PC-9 (cell line): ENCODE measurements around the gene ITIH3. TPM values are rescaled to one million over a fixed set of nuclear protein-coding genes. Genes with fewer than 3 reads are reported as not detected.

Experiments used
- BruUV-seq: library from RNA; stranded (reverse); fragments of 400-500 nt; replicated peaks from 2 replicates; lab custom pipeline; 2021; lab: Mats Ljungman, UMichigan
- CTCF ChIA-PET: fragments of 300-600 bp; sonication (Branson Sonifier 250); formaldehyde crosslinking; loops from one replicate; lab custom pipeline; 2022; ENCODE audit warnings: antibody characterized with exemption; lab: Charles Lee
- POLR2A ChIA-PET: fragments of 300-600 bp; sonication (Branson Sonifier 250); formaldehyde crosslinking; loops from one replicate; lab custom pipeline; 2022; ENCODE audit warnings: antibody characterized with exemption; ENCODE audit not compliant: unreplicated experiment; lab: Charles Lee
- DNase-seq, 2 experiments: peaks; one replicate each; pipeline versions ENCODE4 v3.0.0 to v3.0.0-alpha.2; 2015 to 2022; ENCODE audit warnings: mixed read lengths in 1 of 2
- H2AFZ ChIP-seq: fragments of 200-600 bp; sonication (generic); 2 replicates; pipeline ENCODE4 v1.8.1; 2017; ENCODE audit warnings: antibody characterized with exemption
- H3F3A ChIP-seq: fragments of 200-600 bp; sonication (generic); 2 replicates; pipeline ENCODE4 v1.8.1; 2017; ENCODE audit warnings: antibody characterized with exemption, mild to moderate bottlenecking, low read depth; ENCODE audit not compliant: insufficient read depth
- H3K27ac ChIP-seq: fragments of 200-600 bp; sonication (generic); 2 replicates; pipeline ENCODE4 v1.6.1; 2016; ENCODE audit warnings: mixed run types
- H3K27me3 ChIP-seq: fragments of 200-600 bp; sonication (generic); 2 replicates; pipeline ENCODE4 v1.6.1; 2016; ENCODE audit warnings: low read depth, mixed run types; ENCODE audit not compliant: insufficient read depth
- H3K36me3 ChIP-seq: fragments of 200-600 bp; sonication (generic); 2 replicates; pipeline ENCODE4 v1.6.1; 2016; ENCODE audit warnings: low read depth, mixed run types
- H3K4me1 ChIP-seq: fragments of 200-600 bp; sonication (generic); replicated peaks from 2 replicates; pipeline ENCODE4 v1.6.1; 2016; ENCODE audit warnings: mixed run types; ENCODE audit not compliant: insufficient read depth
- H3K4me2 ChIP-seq: fragments of 200-600 bp; sonication (generic); 2 replicates; pipeline ENCODE4 v1.6.1; 2017; ENCODE audit warnings: mixed run types
- H3K4me3 ChIP-seq: fragments of 200-600 bp; sonication (generic); 2 replicates; pipeline ENCODE4 v1.6.1; 2016; ENCODE audit warnings: mixed run types
- H3K79me2 ChIP-seq: fragments of 200-600 bp; sonication (generic); 2 replicates; pipeline ENCODE4 v1.6.1; 2017; ENCODE audit warnings: low read depth, mixed run types
- H3K9me2 ChIP-seq: fragments of 200-600 bp; sonication (generic); 2 replicates; pipeline ENCODE4 v1.8.1; 2017; ENCODE audit warnings: mild to moderate bottlenecking; ENCODE audit not compliant: insufficient read depth
- H3K9me3 ChIP-seq: fragments of 200-600 bp; sonication (generic); 2 replicates; pipeline ENCODE4 v1.8.1; 2016; ENCODE audit warnings: low read depth; ENCODE audit not compliant: insufficient read depth
- H4K20me1 ChIP-seq: fragments of 200-600 bp; sonication (generic); 2 replicates; pipeline ENCODE4 v1.8.1; 2017; ENCODE audit not compliant: insufficient read depth
- CTCF ChIP-seq: fragments of 200-600 bp; sonication (generic); conservative IDR thresholded peaks from 2 replicates; pipeline ENCODE4 v1.6.1; 2017; ENCODE audit warnings: mixed run types, antibody characterized with exemption, mild to moderate bottlenecking, moderate library complexity
- EZH2 ChIP-seq: fragments of 200-600 bp; sonication (generic); IDR thresholded peaks from 2 replicates; pipeline ENCODE4 v1.8.0; 2017; ENCODE audit warnings: antibody characterized with exemption, low read depth
- intact Hi-C: fragments of 100-400 bp; cut with micrococcal nuclease; formaldehyde crosslinking; loops from one replicate; pipeline ENCODE4 v1.10.0; 2022; ENCODE audit not compliant: unreplicated experiment
- total RNA-seq: library from RNA; stranded (reverse); gene quantifications from 2 replicates; pipeline ENCODE4 v1.2.3, GENCODE V29; 2021

The ITIH3 gene
- total RNA-seq, 1 experiment from 2014 or later = not detected

GRCh38 chr3:52836986-52837385 is 42.4 kb downstream of the ITIH3 start:
- no peaks in the 10 kb centered on the region for H3K27me3 ChIP-seq
- no peak overlapping the region for H2AFZ ChIP-seq
- H3K36me3 ChIP-seq = no peaks in the 10 kb centered on the region
- no peak overlapping the region for H3K4me3 ChIP-seq
- H3K9me2 ChIP-seq = no peaks in the 10 kb centered on the region
- TF ChIP-seq EZH2 (no peak), CTCF (no peak)
- ChIA-PET POLR2A (no interaction called here), CTCF (no interaction called here)
- intact Hi-C loops = no loop called here
- no peak overlapping the region for H3K4me2 ChIP-seq
- H4K20me1 ChIP-seq = peaks cover under 1% of the 10 kb centered on the region; the same call in 1 of the 2 replicates
- no peaks in the 10 kb centered on the region for H3K79me2 ChIP-seq
- BruUV-seq = no TSS peak
- H3K4me1 ChIP-seq = peaks cover 1% of the 10 kb centered on the region; the same call in 1 of the 2 replicates
- H3K27ac ChIP-seq = no peak overlapping the region
- no peak for DNase-seq
- 0 out of 2 replicates have a peak, but pooled peaks cover under 1% of the 10 kb centered on the region for H3F3A ChIP-seq
- no peaks in the 10 kb centered on the region for H3K9me3 ChIP-seq

GRCh38 chr3:52838561-52839267 is 44.1 kb downstream of the ITIH3 start:
- intact Hi-C loops = no loop called here
- TF ChIP-seq CTCF (no peak), EZH2 (no peak)
- H3K9me3 ChIP-seq = no peaks in the 10 kb centered on the region
- H3F3A ChIP-seq = no peaks in the 10 kb centered on the region
- H3K36me3 ChIP-seq = no peaks in the 10 kb centered on the region
- no peak overlapping the region for H2AFZ ChIP-seq
- CTCF ChIA-PET = no interaction called here
- H3K79me2 ChIP-seq = no peaks in the 10 kb centered on the region
- no peak overlapping the region for H3K4me3 ChIP-seq
- H3K4me2 ChIP-seq = no peak overlapping the region
- no peak overlapping the region for H3K27ac ChIP-seq
- no peaks in the 10 kb centered on the region for H3K4me1 ChIP-seq
- POLR2A ChIA-PET = no interaction called here
- BruUV-seq = no TSS peak
- no peaks in the 10 kb centered on the region for H3K9me2 ChIP-seq
- no peaks in the 10 kb centered on the region for H3K27me3 ChIP-seq
- DNase-seq = no peak
- H4K20me1 ChIP-seq = no peaks in the 10 kb centered on the region

DNA sequence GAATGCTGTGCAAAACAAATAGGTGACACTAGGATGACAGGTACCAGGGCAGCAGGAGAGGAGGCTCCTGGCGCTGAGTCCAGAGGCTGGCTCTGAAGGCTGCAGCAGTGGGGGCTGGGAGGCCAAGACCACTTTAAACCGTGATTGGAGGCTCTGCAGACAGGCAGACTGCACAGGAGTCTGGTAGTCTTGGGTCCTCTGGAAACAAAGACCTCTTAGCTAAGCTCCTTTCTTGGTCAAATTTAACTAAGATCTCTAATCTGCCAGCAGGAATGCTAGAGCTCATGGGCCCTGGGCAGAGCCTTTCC is 44.6 kb downstream of the ITIH3 start:
- CTCF ChIA-PET = no interaction called here
- POLR2A ChIA-PET = no interaction called here

More for the DNA sequence above, 44.6 kb downstream of the ITIH3 start:
- H3K4me1 ChIP-seq = no peaks in the 10 kb centered on the region
- no peak overlapping the region for H2AFZ ChIP-seq
- H3K9me2 ChIP-seq = no peaks in the 10 kb centered on the region
- intact Hi-C loops = no loop called here
- H3K4me3 ChIP-seq = no peak overlapping the region
- DNase-seq = no peak
- no peaks in the 10 kb centered on the region for H4K20me1 ChIP-seq
- no TSS peak for BruUV-seq
- no peaks in the 10 kb centered on the region for H3F3A ChIP-seq
- no peaks in the 10 kb centered on the region for H3K79me2 ChIP-seq
- no peak overlapping the region for H3K27ac ChIP-seq
- TF ChIP-seq CTCF (no peak), EZH2 (no peak)
- no peaks in the 10 kb centered on the region for H3K27me3 ChIP-seq
- no peaks in the 10 kb centered on the region for H3K36me3 ChIP-seq
- H3K9me3 ChIP-seq = no peaks in the 10 kb centered on the region
- no peak overlapping the region for H3K4me2 ChIP-seq
